ENCODE results near the gene PIPOX.

PIPOX gene, protein sequence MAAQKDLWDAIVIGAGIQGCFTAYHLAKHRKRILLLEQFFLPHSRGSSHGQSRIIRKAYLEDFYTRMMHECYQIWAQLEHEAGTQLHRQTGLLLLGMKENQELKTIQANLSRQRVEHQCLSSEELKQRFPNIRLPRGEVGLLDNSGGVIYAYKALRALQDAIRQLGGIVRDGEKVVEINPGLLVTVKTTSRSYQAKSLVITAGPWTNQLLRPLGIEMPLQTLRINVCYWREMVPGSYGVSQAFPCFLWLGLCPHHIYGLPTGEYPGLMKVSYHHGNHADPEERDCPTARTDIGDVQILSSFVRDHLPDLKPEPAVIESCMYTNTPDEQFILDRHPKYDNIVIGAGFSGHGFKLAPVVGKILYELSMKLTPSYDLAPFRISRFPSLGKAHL

GRCh38 chr17:29042679-29043538, at the start of gene PIPOX:
TSS of gene PIPOX (plus strand) at chr17:29043141. CDS start at chr17:29043226, 85 bp downstream.
- Mint-ChIP-seq H3K4me1 (peaks cover 20 to 47% of the 10 kb centered on the region in 2 donors), H3K9me3 (no peaks in the 10 kb centered on the region), H3K27ac (peak within 1 kb of the TSS; percentile 81), H3K4me3 (peak within 1 kb of the TSS; percentile 46 to 57), H3K36me3 (peaks cover 2 to 6% of the 10 kb centered on the region in 2 donors), H3K27me3 (peaks cover 8 to 10% of the 10 kb centered on the region in 2 donors)
- peak; percentile 95 to 96 for ATAC-seq (replicated peaks)
- DNase-seq, result no peak

DNA sequence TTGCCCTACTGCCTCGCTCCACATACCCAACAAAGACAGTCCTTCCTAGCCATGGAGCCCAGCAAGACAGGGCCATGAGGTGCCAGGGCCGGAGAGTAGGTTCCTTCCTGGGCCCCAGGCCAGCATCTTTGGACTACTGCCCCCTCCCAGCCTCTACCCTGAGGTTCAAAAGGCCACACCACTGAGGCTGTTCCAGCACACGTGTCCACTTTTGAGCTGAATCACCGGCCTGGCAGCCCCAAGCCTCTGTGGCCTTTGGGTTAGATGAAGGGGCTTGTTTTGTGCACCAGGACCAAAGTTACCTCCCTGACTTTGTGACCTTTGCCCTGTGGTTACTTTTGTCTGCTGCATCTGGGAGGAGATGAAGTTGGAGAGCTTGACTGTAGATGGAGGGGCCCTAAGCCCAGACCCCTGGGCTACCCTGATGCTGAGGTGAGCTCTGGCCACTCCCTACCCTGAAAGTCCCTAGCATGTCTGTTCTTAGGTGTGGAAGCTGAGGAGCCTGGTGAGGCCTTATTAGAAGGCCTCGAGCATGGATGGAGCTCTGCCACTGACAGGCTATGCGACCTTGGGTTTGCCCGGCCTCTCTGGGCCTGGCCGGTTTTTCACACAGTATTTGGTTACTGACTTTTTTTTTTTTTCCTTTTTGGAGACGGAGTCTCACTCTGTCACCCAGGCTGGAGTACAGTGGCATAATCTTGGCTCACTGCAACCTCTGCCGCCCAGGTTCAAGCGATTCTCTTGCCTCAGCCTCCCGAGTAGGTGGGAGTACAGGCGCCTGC, 49.1 kb upstream of the PIPOX start:
- H3K36me3 Mint-ChIP-seq, result no peaks in the 10 kb centered on the region
- no peak overlapping the region for H3K4me3 Mint-ChIP-seq
- no peak overlapping the region for H3K27ac Mint-ChIP-seq
- ATAC-seq (replicated peaks) (no peak), DNase-seq (no peak)
- H3K4me1 Mint-ChIP-seq, result no peaks in the 10 kb centered on the region
- H3K27me3 Mint-ChIP-seq, result peaks cover 33 to 42% of the 10 kb centered on the region in 2 donors
- no peaks in the 10 kb centered on the region for H3K9me3 Mint-ChIP-seq

DNA sequence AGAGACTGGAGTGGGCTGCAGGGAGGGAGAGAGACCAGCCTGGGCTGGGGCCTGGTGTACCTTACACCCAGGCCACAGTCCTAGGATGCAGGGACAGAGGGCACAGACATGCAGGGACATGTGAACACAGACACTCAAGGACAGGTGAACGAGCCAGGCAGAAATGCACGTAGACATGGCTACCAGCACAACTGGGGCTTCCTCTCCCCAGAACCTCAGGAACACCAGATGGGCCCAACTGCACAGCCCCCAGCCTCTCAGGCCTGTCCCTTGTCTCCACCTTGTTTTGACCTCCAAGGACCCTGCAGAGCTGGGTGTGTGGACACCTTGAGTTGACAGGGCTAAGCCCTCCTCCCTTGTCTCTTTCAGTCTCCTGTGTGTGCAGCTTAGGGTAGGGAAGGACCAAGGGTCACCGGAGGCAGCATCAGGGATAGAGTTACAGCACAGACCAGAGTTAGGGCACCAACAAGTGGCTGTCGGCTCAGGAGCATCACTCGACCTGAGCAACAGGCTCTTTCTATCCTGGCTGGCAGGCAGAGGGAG, 46.3 kb upstream of the PIPOX start:
- Mint-ChIP-seq H3K4me3 (no peak overlapping the region), H3K9me3 (no peaks in the 10 kb centered on the region), H3K27ac (no peak overlapping the region), H3K4me1 (no peaks in the 10 kb centered on the region), H3K36me3 (no peaks in the 10 kb centered on the region), H3K27me3 (peaks cover 41 to 48% of the 10 kb centered on the region in 2 donors)
- DNase-seq, result no peak
- no peak for ATAC-seq (replicated peaks)

DNA sequence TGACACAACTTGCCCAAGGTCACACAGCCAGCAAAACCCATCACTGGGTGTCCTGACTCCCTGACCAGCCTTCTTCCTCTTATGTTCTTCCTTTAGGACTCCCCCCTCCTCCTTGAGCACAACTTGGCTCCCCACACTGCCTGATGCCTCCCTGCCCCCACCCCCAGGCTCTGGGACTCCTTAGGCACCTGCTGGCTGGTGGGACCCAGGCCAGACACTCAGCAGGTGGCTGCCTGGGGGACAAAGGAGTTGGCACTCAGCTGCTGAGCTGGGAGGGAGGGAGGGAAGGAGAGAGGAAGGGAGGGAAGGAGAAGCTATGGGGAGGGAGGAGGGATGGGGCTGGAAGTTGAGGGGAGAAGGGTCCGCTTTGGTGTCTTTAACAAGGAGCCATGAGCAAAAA, 45.1 kb upstream of the PIPOX start:
- H3K27ac Mint-ChIP-seq, result no peak overlapping the region
- no peaks in the 10 kb centered on the region for H3K9me3 Mint-ChIP-seq
- no peak overlapping the region for H3K4me3 Mint-ChIP-seq
- peaks cover 37 to 48% of the 10 kb centered on the region in 2 donors for H3K27me3 Mint-ChIP-seq
- no peaks in the 10 kb centered on the region for H3K4me1 Mint-ChIP-seq
- peaks cover 0 to 1% of the 10 kb centered on the region in 2 donors for H3K36me3 Mint-ChIP-seq
- DNase-seq (no peak), ATAC-seq (replicated peaks) (no peak)

- Mint-ChIP-seq H3K4me3 (no peak overlapping the region), H3K4me1 (no peaks in the 10 kb centered on the region)
Observed at GRCh38 chr17:28999206-28999605, 43.7 kb upstream of the PIPOX start.

GRCh38 chr17:29000973-29001372, 42.0 kb upstream of the PIPOX start:
- Mint-ChIP-seq H3K27ac (no peak overlapping the region), H3K27me3 (peaks cover 49 to 59% of the 10 kb centered on the region in 2 donors), H3K4me1 (peaks cover 4 to 8% of the 10 kb centered on the region in 2 donors), H3K9me3 (no peaks in the 10 kb centered on the region), H3K36me3 (peaks cover 0 to 1% of the 10 kb centered on the region in 2 donors), H3K4me3 (no peak overlapping the region)
- no peak for ATAC-seq (replicated peaks)
- no peak for DNase-seq

More at GRCh38 chr17:28999206-28999605, 43.7 kb upstream of the PIPOX start:
- H3K27me3 Mint-ChIP-seq, result peaks cover 42 to 56% of the 10 kb centered on the region in 2 donors
- no peak overlapping the region for H3K27ac Mint-ChIP-seq
- H3K9me3 Mint-ChIP-seq, result no peaks in the 10 kb centered on the region
- ATAC-seq (replicated peaks) (no peak), DNase-seq (no peak)
- H3K36me3 Mint-ChIP-seq, result peaks cover 0 to 1% of the 10 kb centered on the region in 2 donors

DNA sequence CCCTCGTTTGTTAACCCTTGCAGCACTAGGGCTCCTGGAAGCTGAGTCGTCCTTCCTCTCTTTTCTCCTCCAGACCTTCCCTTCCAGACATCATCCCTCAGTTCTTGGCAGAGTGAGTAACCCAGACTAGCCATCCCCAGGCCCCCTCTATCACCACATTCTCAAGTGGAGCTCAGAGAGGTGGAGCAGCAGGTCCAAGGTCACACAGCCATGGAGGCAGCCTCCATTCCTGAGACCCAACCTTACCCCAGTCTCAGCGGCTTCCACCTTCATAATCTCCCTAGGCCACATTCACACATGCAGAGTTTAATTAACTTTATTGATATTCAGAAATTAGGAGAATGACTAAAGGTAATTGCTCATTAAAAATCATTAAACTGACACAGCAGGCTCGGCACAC, 40.1 kb upstream of the PIPOX start:
- peaks cover 4 to 8% of the 10 kb centered on the region in 2 donors for H3K4me1 Mint-ChIP-seq
- DNase-seq, result no peak
- H3K27me3 Mint-ChIP-seq, result peaks cover 54 to 56% of the 10 kb centered on the region in 2 donors
- ATAC-seq (replicated peaks), result no peak
- H3K9me3 Mint-ChIP-seq, result no peaks in the 10 kb centered on the region
- H3K36me3 Mint-ChIP-seq, result peaks cover 0 to 1% of the 10 kb centered on the region in 2 donors
- no peak overlapping the region for H3K4me3 Mint-ChIP-seq
- no peak overlapping the region for H3K27ac Mint-ChIP-seq

GRCh38 chr17:29003289-29003688, 39.7 kb upstream of the PIPOX start:
- H3K27ac Mint-ChIP-seq, result no peak overlapping the region
- H3K36me3 Mint-ChIP-seq, result peaks cover 0 to 1% of the 10 kb centered on the region in 2 donors
- DNase-seq (no peak), ATAC-seq (replicated peaks) (no peak)
- H3K4me1 Mint-ChIP-seq, result peaks cover 4 to 8% of the 10 kb centered on the region in 2 donors
- H3K9me3 Mint-ChIP-seq, result no peaks in the 10 kb centered on the region
- H3K27me3 Mint-ChIP-seq, result peaks cover 51 to 54% of the 10 kb centered on the region in 2 donors
- no peak overlapping the region for H3K4me3 Mint-ChIP-seq

DNA sequence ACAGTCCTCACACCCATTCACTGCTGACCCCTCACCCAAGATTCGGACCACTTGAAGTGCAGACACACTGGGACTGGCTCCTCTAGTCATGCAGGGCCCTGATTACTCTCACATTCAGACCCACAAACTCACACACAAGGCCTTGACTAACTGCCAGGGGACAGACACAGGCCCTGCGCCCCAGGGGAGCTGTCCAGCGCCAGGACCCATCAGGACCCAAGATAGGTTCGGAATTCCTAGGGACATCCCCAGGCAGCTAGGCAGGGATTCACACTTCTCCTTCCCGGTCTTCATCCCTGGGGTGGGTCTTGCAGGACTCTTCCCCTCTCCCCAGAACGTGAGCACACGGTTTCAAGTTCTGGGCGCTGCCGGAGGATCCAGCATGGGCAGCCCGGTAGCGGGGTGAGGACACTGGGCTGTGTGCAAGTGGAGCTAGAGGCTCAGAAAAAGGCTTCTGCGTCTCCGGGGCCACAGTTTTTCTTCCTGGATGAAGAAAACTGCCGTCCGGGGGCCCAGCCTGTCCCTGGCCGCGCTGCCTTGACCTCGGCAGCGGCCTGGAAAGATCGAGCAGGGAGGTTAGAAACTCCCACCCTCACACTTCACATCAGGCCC, 38.8 kb upstream of the PIPOX start:
- peaks cover 4 to 8% of the 10 kb centered on the region in 2 donors for H3K4me1 Mint-ChIP-seq
- peak overlapping the region; percentile 21 for H3K27ac Mint-ChIP-seq
- DNase-seq, result no peak
- no peak overlapping the region for H3K4me3 Mint-ChIP-seq
- H3K9me3 Mint-ChIP-seq, result no peaks in the 10 kb centered on the region
- no peak for ATAC-seq (replicated peaks)
- peaks cover 0 to 1% of the 10 kb centered on the region in 2 donors for H3K36me3 Mint-ChIP-seq
- peaks cover 56 to 58% of the 10 kb centered on the region in 2 donors for H3K27me3 Mint-ChIP-seq

DNA sequence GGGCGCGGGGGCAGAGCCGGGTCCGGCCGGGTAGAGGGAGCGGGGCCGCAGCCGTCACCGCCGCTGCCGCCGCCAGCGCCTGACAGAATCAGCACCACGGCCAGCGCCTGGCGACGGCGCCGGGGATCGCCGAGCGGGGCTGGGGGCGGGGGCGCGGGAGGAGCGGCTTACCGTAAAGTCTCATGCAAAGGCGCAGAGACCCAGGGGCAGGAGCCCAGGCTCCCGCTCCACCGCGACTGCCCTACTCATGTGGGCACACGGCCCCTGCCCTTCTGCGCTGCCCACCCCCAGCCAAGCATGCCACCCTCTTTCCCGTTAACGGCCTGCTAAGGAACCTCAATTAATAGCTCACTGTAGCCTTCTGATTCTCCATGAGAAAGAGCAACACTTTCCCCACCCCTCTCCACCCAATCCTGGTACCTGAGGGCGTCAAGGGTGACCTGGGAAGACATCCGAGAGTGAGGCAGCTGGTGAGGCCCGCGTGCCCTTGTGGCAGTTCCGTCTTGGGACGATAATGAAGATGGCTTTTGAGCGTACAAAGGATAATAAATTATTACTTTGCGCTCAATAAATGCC, 36.9 kb upstream of the PIPOX start, which contains the start of gene SEZ6:
Gene SEZ6, minus strand, starts transcription at position 98 of the 576 bp plus-strand sequence. CDS start 164 bp downstream, outside the sequence.
- Mint-ChIP-seq H3K36me3 (peaks cover 0 to 1% of the 10 kb centered on the region in 2 donors), H3K27me3 (peaks cover 64 to 72% of the 10 kb centered on the region in 2 donors), H3K9me3 (no peaks in the 10 kb centered on the region), H3K27ac (no peak within 1 kb of the TSS), H3K4me3 (peak within 1 kb of the TSS in 1 of 2 donors; percentile 23), H3K4me1 (peaks cover 7 to 8% of the 10 kb centered on the region in 2 donors)
- DNase-seq (peak; percentile 28), ATAC-seq (replicated peaks) (peak; percentile 71 to 73)

- ATAC-seq (replicated peaks), result no peak
- H3K4me3 Mint-ChIP-seq, result no peak overlapping the region
- DNase-seq, result no peak
- H3K36me3 Mint-ChIP-seq, result peaks cover 0 to 1% of the 10 kb centered on the region in 2 donors
- H3K27me3 Mint-ChIP-seq, result peaks cover 67 to 70% of the 10 kb centered on the region in 2 donors
- no peak overlapping the region for H3K27ac Mint-ChIP-seq
- no peaks in the 10 kb centered on the region for H3K9me3 Mint-ChIP-seq
- peaks cover 12 to 16% of the 10 kb centered on the region in 2 donors for H3K4me1 Mint-ChIP-seq
Observed at GRCh38 chr17:29007456-29007855, 35.5 kb upstream of the PIPOX start.

GRCh38 chr17:29007860-29008455, 35.0 kb upstream of the PIPOX start:
- no peak overlapping the region for H3K27ac Mint-ChIP-seq
- DNase-seq (no peak), ATAC-seq (replicated peaks) (peak; percentile 33 to 43)
- no peaks in the 10 kb centered on the region for H3K9me3 Mint-ChIP-seq
- peaks cover 62 to 67% of the 10 kb centered on the region in 2 donors for H3K27me3 Mint-ChIP-seq
- no peak overlapping the region for H3K4me3 Mint-ChIP-seq
- no peaks in the 10 kb centered on the region for H3K36me3 Mint-ChIP-seq
- H3K4me1 Mint-ChIP-seq, result peaks cover 12 to 16% of the 10 kb centered on the region in 2 donors

Measured in stimulated activated naive B cell treated with anti-CD40 and anti-IgM and Interleukin-4, amounts not matched to agents 10 μg/mL and 1 μg/mL and 100 μg/mL, for 72 hours (primary cell).